Measurements from ENCODE around the gene GPC1.

DNA sequence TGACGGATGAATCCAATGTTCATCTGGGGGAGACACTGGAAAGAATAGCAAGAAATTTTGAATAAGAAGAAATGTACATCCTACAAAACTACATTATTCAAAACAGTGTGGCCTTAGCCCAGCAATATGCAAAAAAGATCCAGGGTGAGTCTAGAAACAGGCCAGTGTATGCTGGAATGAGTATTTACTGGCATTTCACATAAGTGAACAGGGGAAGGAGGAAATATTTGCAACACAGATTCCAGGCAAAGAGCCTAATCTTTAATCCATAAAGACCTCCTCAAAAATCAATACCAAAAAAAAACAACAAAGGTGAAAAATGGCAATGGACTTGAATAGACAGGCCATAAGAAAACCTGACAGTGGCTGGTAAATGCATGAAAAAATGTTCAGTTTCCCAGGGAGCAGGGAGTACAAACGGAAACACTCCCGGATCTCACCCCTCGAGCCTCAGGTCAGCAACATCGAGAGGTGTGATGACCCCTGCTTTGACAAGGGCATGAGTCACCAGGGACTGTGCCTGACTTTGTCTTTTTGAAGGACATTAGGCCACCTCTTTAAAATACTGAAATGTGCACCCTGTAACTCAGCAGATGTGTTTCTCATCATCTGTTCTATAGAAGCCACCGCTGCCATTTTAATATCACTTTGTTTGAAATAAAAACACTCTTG lies 12.7 kb upstream of the GPC1 start:
- TF ChIP-seq, protein P1, sequence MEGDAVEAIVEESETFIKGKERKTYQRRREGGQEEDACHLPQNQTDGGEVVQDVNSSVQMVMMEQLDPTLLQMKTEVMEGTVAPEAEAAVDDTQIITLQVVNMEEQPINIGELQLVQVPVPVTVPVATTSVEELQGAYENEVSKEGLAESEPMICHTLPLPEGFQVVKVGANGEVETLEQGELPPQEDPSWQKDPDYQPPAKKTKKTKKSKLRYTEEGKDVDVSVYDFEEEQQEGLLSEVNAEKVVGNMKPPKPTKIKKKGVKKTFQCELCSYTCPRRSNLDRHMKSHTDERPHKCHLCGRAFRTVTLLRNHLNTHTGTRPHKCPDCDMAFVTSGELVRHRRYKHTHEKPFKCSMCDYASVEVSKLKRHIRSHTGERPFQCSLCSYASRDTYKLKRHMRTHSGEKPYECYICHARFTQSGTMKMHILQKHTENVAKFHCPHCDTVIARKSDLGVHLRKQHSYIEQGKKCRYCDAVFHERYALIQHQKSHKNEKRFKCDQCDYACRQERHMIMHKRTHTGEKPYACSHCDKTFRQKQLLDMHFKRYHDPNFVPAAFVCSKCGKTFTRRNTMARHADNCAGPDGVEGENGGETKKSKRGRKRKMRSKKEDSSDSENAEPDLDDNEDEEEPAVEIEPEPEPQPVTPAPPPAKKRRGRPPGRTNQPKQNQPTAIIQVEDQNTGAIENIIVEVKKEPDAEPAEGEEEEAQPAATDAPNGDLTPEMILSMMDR (conservative IDR thresholded peaks at IDR 0.05 in 1 of 2, IDR thresholded peaks at IDR 0.05 in 1 of 2; ENCODE audit: low read depth in 1 of 2, low read length in 2 of 2), result no peak
- TF ChIP-seq EZH2 (IDR thresholded peaks at IDR 0.05; ENCODE audit: low read length, missing control alignments), result no peak

Measured in fibroblast of lung (primary cell).